Mesodermal cell (in vitro differentiated cells): ENCODE measurements around the gene TOMM70.

Source experiments
- H3K27ac ChIP-seq: 2 replicates; pipeline ENCODE4 v1.7.0; 2013; ENCODE audit warnings: mild to moderate bottlenecking, low read depth, low read length, moderate library complexity; ENCODE audit not compliant: severe bottlenecking
- H3K36me3 ChIP-seq: 2 replicates; pipeline ENCODE4 v1.7.1; 2013; ENCODE audit warnings: mild to moderate bottlenecking, low read length, moderate library complexity; ENCODE audit not compliant: control insufficient read depth, insufficient read depth
- H3K4me1 ChIP-seq: one replicate; pipeline ENCODE4 v1.7.1; 2013; ENCODE audit warnings: mild to moderate bottlenecking, low read length; ENCODE audit not compliant: insufficient read depth, control insufficient read depth, poor library complexity, severe bottlenecking
- H3K4me3 ChIP-seq: 2 replicates; pipeline ENCODE4 v1.7.0; 2013; ENCODE audit warnings: low read length, control low read depth, mild to moderate bottlenecking; ENCODE audit not compliant: insufficient read depth, poor library complexity, severe bottlenecking; ENCODE audit errors: extremely low read depth
- H3K9me3 ChIP-seq: 2 replicates; pipeline ENCODE4 v1.7.1; 2013; ENCODE audit warnings: mild to moderate bottlenecking, low read length, moderate library complexity; ENCODE audit not compliant: control insufficient read depth
- WGBS, 2 experiments: methylation state at CpG; one replicate each; pipeline ENCODE4 v1.1.5; 2013; ENCODE audit warnings: missing lambda C conversion rate in 2 of 2; ENCODE audit not compliant: insufficient coverage in 2 of 2; 5-methylcytosine and 5-hydroxymethylcytosine counted together

Gene TOMM70

DNA sequence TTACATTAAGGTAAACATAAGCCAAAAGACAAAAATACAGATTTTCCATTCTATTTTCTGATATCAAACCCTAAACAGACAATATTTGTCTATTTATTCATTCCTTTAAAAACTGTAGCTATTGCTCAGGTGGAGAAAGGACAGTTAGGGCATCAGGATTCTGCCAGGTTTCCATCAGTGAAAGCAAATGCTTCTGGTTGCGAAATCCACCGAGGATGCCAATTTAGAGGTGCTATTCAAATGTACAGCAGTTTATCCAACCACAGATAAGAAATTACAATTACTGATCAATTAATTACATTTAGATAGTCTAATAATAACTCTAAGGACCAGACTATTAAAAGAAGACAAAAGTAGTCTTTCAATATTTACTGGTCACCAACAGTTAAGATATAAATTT, 3.9 kb downstream of the TOMM70 start:
- WGBS, 2 experiments: no CpG with 5 or more reads among the region's 2 CpGs
- Histone ChIP-seq H3K36me3 (peaks cover 18% of the 10 kb centered on the region), H3K9me3 (no peaks in the 10 kb centered on the region), H3K4me1 (peaks cover 6% of the 10 kb centered on the region), H3K4me3 (no peak overlapping the region), H3K27ac (no peak overlapping the region)

DNA sequence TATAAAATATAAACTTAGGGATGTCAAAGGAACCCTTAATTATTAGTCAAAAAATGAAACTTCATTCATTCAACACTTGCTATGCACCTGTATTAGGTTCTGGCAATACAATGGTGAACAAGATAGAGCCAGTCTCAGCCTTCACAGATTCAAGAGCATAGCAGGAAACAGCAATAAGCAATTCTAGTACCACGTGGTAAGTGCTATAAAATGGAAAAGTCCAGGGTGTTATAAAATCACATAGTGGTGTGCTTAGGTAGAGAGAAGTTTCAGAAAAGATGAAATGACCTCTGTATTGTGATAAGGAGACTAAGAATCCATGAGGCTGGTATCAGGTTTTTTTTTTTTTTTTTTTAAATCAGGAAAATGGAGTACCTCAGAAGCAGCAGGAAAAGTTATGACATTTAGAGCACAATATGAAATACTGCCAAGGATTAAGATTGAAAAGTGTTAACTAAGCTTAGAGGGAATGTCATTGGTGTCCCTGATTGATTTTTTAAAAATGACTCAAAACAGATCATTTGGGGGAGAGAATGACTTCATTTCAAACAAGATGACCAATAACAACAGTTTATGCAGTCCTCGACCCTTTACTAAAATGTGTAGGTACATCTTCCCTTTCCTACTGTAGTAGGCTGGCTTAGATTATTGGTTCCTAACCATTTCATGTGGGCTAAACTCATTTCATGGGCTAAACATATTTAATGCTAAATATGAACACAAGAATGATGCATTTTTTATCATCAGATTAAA, 5.0 kb downstream of the TOMM70 start:
- Histone ChIP-seq H3K4me1 (peaks cover 6% of the 10 kb centered on the region), H3K36me3 (peaks cover 18% of the 10 kb centered on the region), H3K9me3 (no peaks in the 10 kb centered on the region), H3K27ac (no peak overlapping the region), H3K4me3 (no peak overlapping the region)
- 89 to 92% methylated on average over 1 to 2 of the region's 2 CpGs for WGBS, 2 experiments

DNA sequence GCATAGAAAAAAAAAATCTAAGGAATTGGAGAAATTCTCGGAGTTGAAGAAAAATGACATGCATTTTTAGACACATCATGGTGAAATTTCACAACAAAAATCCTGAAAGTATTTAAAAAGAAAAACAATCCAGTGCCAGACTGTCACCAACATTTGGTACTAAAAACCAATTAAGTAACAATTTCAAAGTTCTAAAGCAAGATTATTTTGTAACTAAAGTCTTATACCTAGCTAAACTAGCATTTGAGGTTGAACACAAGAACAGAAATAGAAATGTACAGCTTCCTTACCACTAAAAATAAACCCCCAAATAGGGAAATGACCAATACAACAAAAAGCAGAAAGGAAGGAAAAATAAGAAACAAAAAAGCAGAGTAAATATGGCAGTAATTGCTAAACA, 11.9 kb downstream of the TOMM70 start:
- no peak overlapping the region for H3K27ac ChIP-seq
- H3K9me3 ChIP-seq: no peaks in the 10 kb centered on the region
- WGBS, 2 experiments: 100% methylated on average over 1 of the region's 1 CpG; no CpG with 5 or more reads in 1 of the 2 experiments
- H3K36me3 ChIP-seq: peaks cover 51% of the 10 kb centered on the region
- no peaks in the 10 kb centered on the region for H3K4me1 ChIP-seq
- no peak overlapping the region for H3K4me3 ChIP-seq

DNA sequence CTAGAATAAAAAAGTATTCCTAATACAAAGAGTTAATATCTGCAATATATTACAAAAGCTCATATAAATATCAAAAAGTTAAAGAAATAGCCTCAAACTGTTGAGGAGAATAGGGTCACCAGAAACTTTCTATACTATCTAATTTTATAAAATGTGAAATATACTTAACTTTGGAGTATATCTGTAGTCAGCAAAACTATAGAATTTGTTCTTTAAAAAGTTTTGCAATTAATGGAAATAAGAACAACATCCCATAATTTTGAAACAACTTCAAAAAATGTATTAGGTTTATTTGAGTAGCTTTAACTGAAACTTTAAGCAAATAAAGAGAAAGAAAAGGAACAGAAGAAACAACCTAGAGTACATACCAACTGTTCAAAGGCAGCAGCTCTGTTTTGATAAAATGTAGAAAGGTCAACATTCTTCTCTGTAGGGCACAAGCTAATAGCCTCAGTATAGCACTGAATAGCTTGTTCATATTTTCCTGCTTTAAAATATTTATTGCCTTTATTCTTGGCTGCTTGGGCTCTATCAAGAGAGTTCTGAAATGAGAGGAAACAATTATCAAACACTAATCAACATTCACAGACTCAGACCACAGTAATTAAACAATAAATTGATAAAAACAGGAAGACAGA, 14.3 kb downstream of the TOMM70 start:
- Histone ChIP-seq H3K27ac (no peak overlapping the region), H3K36me3 (peaks cover 56% of the 10 kb centered on the region), H3K9me3 (no peaks in the 10 kb centered on the region), H3K4me1 (no peaks in the 10 kb centered on the region), H3K4me3 (no peak overlapping the region)

DNA sequence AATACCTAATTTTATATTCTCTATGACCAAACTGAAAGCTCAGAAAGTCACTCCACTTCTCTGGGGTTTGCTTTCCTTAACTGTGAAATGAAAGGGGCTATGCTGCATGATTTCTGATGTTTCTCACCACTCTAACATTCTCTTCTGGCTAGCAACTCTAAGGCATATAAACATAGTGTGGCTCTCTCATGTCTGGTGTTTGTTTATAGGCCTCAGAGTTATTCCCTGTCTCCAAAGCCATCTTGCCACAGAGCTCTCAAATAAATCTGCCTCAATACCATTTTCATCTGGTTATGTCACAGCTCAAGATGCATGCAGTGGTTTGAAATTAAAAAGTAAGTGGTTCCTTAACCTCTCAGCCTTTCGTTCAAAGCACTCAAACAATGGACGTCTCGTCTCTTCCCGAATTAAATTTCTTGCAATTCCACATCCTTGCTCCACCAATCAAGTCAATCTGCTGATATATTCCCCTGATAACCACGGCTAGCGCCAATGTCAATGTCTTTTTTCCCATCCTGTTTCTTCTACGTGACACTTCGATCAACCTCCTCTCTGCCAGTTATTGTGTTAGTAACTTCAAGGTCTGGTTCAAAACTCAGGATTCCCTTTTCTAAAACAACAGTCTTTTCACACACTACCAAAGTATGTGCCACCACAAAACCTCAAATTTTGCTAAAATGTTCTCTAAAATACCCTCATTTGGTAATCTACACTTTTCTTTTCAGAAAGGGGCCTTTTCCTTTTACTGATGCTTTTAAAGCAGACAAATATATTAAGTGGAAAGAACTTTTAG, 16.0 kb downstream of the TOMM70 start:
- peaks cover 65% of the 10 kb centered on the region for H3K36me3 ChIP-seq
- no peaks in the 10 kb centered on the region for H3K9me3 ChIP-seq
- whole genome bisulfite sequencing, 2 experiments: 84% methylated on average over 8 of the region's 8 CpGs
- H3K27ac ChIP-seq: no peak overlapping the region
- H3K4me3 ChIP-seq: no peak overlapping the region
- H3K4me1 ChIP-seq: no peaks in the 10 kb centered on the region

DNA sequence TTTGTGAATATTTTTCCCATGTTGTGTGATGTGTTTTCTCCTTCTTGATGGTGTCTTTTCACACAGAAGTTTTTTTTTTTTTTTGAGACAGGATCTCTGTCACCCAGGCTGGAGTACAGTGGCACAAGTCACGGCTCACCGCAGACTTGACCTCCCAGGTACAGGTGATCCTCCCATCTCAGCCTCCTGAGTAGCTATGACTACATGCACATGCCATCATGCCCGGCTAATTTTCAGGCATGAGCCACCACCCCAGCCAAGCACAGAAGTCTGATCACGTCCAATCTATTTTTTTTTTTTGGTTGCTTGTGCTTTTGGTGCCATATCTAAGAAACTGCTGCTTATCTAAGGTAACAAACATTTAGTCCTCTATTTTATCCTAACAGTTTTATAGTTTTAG, 24.6 kb downstream of the TOMM70 start:
- Histone ChIP-seq H3K4me1 (no peaks in the 10 kb centered on the region), H3K27ac (no peak overlapping the region), H3K36me3 (peaks cover 76% of the 10 kb centered on the region), H3K9me3 (no peaks in the 10 kb centered on the region), H3K4me3 (no peak overlapping the region)
- 92 to 100% methylated on average over 3 to 4 of the region's 4 CpGs for WGBS, 2 experiments

DNA sequence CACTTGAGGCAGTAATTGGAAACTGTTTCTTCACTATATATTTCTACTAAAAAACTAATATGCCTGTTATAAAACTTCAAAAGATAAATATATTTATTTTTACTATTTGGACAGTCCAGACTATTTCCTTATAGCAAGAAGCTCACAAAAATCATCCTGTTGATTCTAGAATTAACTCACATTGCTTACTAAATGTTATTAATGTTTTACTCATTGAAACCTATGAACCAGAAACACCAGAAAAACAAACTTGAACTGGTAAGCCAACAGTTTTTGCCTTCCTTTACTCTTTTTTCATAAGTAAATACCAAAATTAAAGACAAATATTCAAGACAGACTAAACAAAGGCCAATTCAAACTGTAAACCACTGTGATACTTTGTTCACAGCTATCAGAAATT, 26.4 kb downstream of the TOMM70 start:
- Histone ChIP-seq H3K4me1 (no peaks in the 10 kb centered on the region), H3K4me3 (no peak overlapping the region), H3K9me3 (no peaks in the 10 kb centered on the region), H3K36me3 (peaks cover 70% of the 10 kb centered on the region), H3K27ac (no peak overlapping the region)

DNA sequence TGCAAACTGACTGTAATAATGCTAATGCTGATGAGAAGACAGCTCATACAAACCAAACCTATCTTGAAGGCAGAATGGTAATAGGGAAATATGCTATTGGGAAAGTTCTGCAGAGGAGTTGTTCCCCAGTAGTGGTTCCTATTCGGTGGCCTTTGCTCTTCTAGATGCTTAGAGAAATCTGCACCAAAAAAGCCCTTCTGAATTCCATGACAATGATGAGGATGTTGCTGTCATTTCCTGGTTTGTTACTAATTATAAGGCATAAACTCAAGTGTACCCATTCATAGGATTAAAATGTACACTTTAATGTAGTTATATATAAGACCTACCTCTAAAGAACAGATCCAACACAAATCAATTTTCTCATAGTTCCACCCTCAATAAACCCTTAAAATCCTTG, 30.1 kb downstream of the TOMM70 start:
- Histone ChIP-seq H3K4me1 (no peaks in the 10 kb centered on the region), H3K4me3 (no peak overlapping the region), H3K36me3 (peaks cover 64% of the 10 kb centered on the region), H3K27ac (no peak overlapping the region), H3K9me3 (no peaks in the 10 kb centered on the region)
- WGBS, 2 experiments: 100% methylated on average over 1 of the region's 1 CpG; no CpG with 5 or more reads in 1 of the 2 experiments

DNA sequence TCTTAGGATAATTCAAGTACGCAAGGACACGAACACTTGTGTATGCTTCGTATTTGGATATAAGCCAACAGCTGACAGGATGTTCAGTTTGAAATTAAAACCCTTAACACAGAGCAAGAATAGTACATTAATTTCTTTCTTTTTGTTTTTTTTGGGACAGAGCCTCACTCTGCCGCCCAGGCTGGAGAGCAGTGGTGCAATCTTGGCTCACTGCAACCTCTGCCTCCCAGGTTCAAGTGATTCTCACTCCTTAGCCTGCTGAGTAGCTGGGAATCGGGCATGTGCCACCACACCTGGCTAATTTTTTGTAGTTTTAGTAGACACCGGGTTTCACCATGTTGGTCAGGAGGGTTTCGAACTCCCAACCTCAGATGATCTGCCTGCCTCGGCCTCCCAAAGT, 32.4 kb downstream of the TOMM70 start:
- peaks cover 76% of the 10 kb centered on the region for H3K36me3 ChIP-seq
- H3K27ac ChIP-seq: no peak overlapping the region
- no peak overlapping the region for H3K4me3 ChIP-seq
- no peaks in the 10 kb centered on the region for H3K9me3 ChIP-seq
- no peaks in the 10 kb centered on the region for H3K4me1 ChIP-seq
- 91 to 93% methylated on average over 4 of the region's 8 CpGs for WGBS, 2 experiments

DNA sequence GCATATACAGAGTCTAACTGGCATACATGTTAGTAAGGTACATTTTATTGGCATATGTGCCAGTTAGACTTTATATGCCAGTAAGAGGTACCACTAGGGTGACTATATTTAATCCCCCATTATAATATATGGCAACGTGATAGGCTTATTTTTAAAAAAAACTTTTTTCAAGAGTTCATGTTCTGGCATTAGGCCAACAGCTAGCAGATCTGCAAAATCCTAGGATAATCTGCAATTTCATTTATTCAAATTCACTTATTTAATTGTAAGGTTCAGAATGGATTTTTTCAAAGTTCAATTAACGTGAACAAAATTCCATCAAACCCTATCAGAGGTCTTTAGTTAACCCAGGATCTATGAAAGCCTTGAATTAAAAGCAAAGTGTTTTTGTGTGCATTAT, 34.5 kb downstream of the TOMM70 start:
- no peaks in the 10 kb centered on the region for H3K4me1 ChIP-seq
- H3K27ac ChIP-seq: no peak overlapping the region
- H3K4me3 ChIP-seq: no peak overlapping the region
- no CpG with 5 or more reads among the region's 2 CpGs for WGBS, 2 experiments
- H3K9me3 ChIP-seq: peaks cover 6% of the 10 kb centered on the region
- H3K36me3 ChIP-seq: peaks cover 80% of the 10 kb centered on the region

DNA sequence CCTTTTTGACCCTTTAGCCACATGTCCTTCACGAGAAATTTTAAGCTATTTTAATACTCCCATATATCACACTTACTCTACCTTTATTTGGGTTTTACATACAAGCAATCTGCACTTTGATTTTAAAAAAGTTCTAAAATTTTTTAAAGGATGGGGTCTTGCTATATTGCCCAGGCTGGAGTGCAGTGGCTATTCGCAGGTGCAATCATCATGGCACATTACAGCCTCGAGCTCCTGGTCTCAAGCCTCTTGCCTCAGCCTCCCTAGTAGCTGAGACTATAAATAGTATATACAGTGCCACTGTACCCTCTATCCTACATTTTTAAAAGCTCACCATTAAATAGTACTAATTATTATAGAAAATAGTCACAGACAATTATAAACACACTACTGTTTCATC, 36.5 kb downstream of the TOMM70 start:
- Histone ChIP-seq H3K36me3 (peaks cover 75% of the 10 kb centered on the region), H3K27ac (no peak overlapping the region), H3K4me3 (no peak overlapping the region), H3K9me3 (peaks cover 6% of the 10 kb centered on the region), H3K4me1 (no peaks in the 10 kb centered on the region)
- 83 to 87% methylated on average over 1 to 3 of the region's 3 CpGs for WGBS, 2 experiments
